Mucosa of descending colon (tissue), 3 donors: ENCODE results near the gene MYOG. TPM values are rescaled to one million over a fixed set of nuclear protein-coding genes. Genes with fewer than 3 reads are reported as not detected.
A peak's percentile ranks its signal among the peaks of the same experiment; 100 is the strongest.

Experiments
- ATAC-seq: fragments of 200-7000 bp; cut with Tn5 transposase; one replicate; pipeline ENCODE4 v1.9.1; 2020; ENCODE audit warnings: mild to moderate bottlenecking, moderate library complexity
- DNase-seq, 3 donors: peaks; one replicate each; pipeline ENCODE4 v3.0.0-alpha.2; 2020
- H3K36me3 ChIP-seq: fragments of 200-600 bp; one replicate; pipeline ENCODE4 v1.8.0; 2021; ENCODE audit warnings: low read depth, mild to moderate bottlenecking
- H3K4me1 ChIP-seq: fragments of 200-600 bp; one replicate; pipeline ENCODE4 v1.8.0; 2021; ENCODE audit warnings: low read depth, mild to moderate bottlenecking
- H3K4me3 ChIP-seq: fragments of 200-600 bp; one replicate; pipeline ENCODE4 v1.8.0; 2021; ENCODE audit warnings: mild to moderate bottlenecking
- H3K9me3 ChIP-seq: fragments of 200-600 bp; one replicate; pipeline ENCODE4 v1.8.0; 2021; ENCODE audit warnings: mild to moderate bottlenecking
- CTCF ChIP-seq: fragments of 200-600 bp; IDR thresholded peaks from one replicate; pipeline ENCODE4 v1.8.0; 2022; ENCODE audit warnings: antibody characterized with exemption, mild to moderate bottlenecking
- intact Hi-C, 2 donors: fragments of 100-400 bp; cut with DNase I in 1 of 2; cut with micrococcal nuclease in 1 of 2; formaldehyde crosslinking; loops; one replicate each; pipeline versions ENCODE4 v1.11.0 to v1.11.1; 2022; cut with DNase I, micrococcal nuclease
- total RNA-seq, 3 donors: library from RNA; stranded (reverse); fragmentation: NEBNext Ultra II Directional in 2 of 3; extraction: Animal tissue kit (Norgen Biotek cat#: 25700) in 2 of 3; gene quantifications; one replicate each; pipeline versions ENCODE4 v1.2.1 to v1.2.4, GENCODE V29; 2021 to 2023
- donor health status: DM: no; HTN: no; CAD: no; lungs with moderate emphysema.
- donor health status: DM: no; HTN: no; CAD: no.
- donor health status: DM: no; HTN: yes; CAD: no.

Gene MYOG
- total RNA-seq, 3 donors from 2014 or later: not detected

- H3K36me3 ChIP-seq: no peaks in the 10 kb centered on the region
- no peaks in the 10 kb centered on the region for H3K4me1 ChIP-seq
- peak; percentile 68 for TF ChIP-seq CTCF
- intact Hi-C loops: loop anchor here (5.0 kb wide), 1 partner anchor 99 kb away; no protein-coding TSS in a partner anchor
- DNase-seq (peak in 2 of 3 donors; percentile 74 to 79), ATAC-seq (peak; percentile 85)
- H3K9me3 ChIP-seq: no peaks in the 10 kb centered on the region
- H3K4me3 ChIP-seq: no peak overlapping the region
These were observed 32.1 kb upstream of the MYOG start for GRCh38 chr1:203117611-203118575.

DNA sequence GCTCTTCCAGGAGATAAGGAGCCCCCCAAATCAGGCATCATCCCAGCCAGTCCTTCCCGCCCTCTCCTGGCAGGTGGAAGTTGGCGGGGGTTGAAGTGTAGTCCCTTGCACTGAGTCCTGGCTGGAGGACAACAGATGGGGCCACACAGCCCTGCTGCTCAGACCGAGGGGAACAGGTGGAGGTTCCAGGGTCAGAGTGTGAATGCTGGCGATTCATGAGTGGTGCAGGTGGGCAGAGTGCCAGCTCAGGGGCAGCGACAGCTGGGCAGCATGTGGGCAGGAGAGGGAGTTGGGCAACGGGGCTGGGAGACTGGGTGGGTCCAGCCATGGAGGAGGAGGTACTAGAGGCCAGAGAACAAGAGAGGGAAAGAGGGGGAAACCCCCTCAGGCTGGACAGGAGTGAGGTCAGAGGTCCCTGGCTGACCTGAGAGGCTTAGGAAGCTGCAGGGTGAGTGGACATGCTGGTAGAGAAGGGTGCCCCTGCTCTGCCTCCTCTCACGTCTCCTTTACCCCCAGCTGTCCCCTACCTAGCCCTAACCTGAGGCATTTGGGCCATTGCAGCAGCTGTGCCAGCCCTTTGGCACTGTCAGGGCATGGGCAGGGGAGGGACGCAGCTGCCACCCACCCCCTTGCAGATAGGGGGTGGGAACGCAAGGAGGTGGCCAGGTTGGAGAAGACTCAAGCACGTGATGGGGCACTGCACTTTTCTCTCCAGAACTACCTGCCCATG is 30.4 kb upstream of the MYOG start:
- Histone ChIP-seq H3K4me3 (no peak overlapping the region), H3K4me1 (no peaks in the 10 kb centered on the region), H3K36me3 (no peaks in the 10 kb centered on the region), H3K9me3 (no peaks in the 10 kb centered on the region)
- no peak for DNase-seq
- intact Hi-C loops: loop anchor here (5.0 kb wide), 1 partner anchor 101 kb away; no protein-coding TSS in a partner anchor
- TF ChIP-seq CTCF: no peak
- ATAC-seq: no peak

DNA sequence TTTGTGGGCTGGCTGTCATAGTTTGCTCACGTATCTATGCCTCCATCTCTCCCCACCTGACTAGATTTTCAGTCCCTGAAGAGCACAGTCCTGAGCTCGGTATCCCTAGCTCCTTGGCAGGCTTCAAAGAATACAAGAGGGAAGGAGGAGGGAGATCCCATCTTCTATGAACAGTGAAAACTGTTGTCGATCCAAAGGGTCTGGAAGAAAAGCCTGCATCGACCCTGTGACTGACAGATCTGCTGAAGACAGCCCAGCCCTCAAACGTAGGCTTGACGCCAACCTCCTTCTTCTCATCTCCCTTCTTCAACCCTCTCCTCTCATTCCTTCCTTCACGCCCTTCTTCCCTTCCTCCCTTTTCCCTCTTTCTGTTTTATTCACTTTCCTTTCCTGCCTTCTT is 28.4 kb upstream of the MYOG start:
- TF ChIP-seq CTCF: no peak
- no peaks in the 10 kb centered on the region for H3K4me1 ChIP-seq
- no peaks in the 10 kb centered on the region for H3K36me3 ChIP-seq
- H3K9me3 ChIP-seq: no peaks in the 10 kb centered on the region
- ATAC-seq (no peak), DNase-seq (no peak)
- intact Hi-C loops: no loop called here
- no peak overlapping the region for H3K4me3 ChIP-seq

DNA sequence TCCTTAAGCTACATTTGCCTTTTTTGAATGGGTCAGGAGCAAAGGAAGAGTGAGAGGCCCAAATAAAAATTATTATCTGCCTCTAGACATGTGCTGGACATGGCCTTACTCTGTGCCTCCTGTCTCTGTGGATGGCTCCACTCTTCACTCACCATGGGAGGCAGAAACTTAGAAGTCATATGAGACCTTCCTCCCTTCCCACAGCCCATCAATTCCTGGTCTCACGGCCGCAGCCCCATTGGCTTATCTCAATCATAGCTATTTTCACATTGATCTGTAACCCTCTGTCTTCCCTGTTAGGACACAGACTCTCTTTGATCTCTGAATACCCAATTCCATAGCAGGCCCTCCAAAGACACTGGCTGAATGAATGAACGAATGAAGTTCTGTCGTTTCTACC is 27.5 kb upstream of the MYOG start:
- no peaks in the 10 kb centered on the region for H3K36me3 ChIP-seq
- no peak for DNase-seq
- intact Hi-C loops: no loop called here
- TF ChIP-seq CTCF: no peak
- ATAC-seq: no peak
- no peak overlapping the region for H3K4me3 ChIP-seq
- no peaks in the 10 kb centered on the region for H3K9me3 ChIP-seq
- no peaks in the 10 kb centered on the region for H3K4me1 ChIP-seq

GRCh38 chr1:203112475-203112874 is 26.7 kb upstream of the MYOG start:
- Histone ChIP-seq H3K4me3 (no peak overlapping the region), H3K9me3 (no peaks in the 10 kb centered on the region), H3K4me1 (no peaks in the 10 kb centered on the region), H3K36me3 (no peaks in the 10 kb centered on the region)
- ATAC-seq (no peak), DNase-seq (no peak)
- intact Hi-C loops: no loop called here
- TF ChIP-seq CTCF: no peak
